NCI-H2029 treated with DMSO at 0.1 percent for 48 hours (cell line): ENCODE results near the gene RGS7.
"Not testable (repeated sequence)": the region's sequence is repeated elsewhere in the genome, so short reads cannot be mapped to it uniquely, and the experiment has no call there.

Source experiments
- DNase-seq: peaks from one replicate; lab custom pipeline; 2025; lab: John Stamatoyannopoulos, UW

RGS7 gene

DNA sequence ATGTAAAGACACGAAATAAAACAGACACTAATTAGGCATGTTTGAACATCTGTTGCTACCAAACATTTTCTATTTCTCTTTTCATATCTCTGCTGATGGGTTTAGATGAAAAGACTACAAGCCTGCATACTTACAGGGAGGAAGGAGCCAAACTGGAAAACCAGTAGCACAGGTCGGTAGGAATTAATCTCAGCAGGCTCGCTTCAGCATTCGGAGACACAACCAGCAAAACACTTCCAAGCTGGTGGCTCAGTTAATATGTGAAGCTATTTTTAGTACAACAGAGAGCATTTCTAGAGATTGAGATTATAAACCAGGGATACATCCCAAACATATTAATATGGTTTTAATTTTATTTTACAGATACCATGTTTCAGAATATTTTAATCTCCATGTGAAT is 444.2 kb downstream of the RGS7 start:
- no peak for DNase-seq

DNA sequence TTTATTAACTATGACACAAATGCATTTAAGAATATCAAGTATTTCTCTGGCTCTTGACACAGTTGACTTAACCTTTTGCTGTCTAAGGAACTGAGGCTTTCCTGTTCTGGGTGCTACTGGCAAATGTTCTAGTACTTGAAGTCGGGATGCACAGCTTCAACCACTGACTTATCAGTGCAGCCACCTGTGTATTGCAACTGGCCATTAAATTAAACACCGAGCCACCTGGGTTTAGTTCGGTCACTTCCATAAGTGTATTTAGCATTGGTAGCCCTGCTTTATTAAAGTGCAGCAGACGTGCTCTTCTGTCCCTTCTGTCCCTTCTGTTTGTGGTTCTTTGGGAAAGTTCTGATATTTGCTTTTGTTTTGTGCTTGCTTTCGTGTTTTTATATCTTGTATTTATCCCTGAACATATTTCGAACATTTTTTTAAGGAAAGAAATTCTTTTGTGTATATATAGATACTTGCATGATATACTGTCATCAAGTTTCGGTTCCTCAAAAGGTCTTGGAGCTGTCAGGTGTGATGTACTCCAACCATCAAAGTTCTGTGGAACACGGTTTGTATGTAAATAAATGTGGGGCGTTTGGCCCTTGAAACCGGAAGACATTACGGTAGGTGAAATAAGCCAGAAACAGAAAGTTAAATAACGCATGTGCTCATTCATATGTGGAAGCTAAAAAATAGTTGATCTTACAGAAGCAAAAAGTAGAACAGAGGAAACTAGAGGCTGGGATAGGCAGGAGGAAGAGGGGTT is 447.1 kb downstream of the RGS7 start:
- DNase-seq, result no peak

DNA sequence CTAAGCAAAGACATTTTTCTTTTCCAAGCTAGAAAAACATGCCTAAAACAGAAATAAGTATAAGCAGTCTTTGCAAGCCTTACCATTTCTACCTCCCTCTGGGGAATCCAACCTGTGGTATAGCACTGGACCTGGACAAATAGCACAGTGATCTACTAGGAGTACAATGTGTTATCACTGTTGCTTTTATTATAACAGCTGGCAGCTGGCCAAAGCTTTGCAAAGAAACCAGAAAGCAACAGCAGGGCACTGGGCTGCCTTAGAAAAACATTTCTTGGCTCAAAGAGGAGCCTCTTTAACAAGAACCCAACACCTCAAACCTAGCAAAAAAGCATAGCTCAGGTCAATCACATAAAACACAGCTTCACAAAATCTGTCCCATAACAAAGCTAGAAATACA is 450.5 kb downstream of the RGS7 start:
- no peak for DNase-seq

DNA sequence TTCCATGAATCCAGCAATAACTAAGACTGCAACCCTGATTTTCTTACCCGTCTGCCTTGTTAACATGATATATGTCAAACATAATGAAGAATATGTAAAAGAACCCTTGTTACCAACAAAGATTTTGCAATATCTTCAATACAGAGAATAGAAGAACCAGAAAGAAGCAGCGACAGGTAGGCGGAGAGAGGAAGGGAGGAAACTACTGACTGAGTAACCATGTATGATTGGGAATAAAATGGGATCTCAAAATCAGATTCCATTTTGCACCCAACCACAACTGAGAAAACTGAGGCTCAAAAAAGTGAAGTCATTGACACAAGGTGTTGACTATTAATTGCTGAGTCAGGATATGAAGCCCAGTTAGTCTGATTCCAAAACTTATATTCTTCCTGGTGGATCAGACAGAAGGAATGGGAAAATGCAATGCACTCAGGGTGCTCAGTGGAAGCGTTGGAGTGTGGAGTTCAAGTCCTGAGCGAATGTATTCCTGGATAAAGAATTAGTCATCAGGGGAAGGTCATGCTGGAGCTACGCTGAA is 451.7 kb downstream of the RGS7 start:
- no peak for DNase-seq

DNA sequence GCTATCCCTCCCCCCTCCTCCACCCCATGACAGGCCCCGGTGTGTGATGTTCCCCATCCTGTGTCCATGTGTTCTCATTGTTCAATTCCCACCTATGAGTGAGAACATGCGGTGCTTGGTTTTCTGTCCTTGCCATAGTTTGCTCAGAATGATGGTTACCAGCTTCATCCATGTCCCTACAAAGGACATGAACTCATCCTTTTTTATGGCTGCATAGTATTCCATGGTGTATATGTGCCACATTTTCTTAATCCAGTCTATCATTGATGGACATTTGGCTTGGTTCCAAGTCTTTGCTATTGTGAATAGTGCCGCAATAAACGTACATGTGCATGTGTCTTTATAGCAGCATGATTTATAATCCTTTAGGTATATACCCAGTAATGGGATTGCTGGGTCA is 461.6 kb downstream of the RGS7 start:
- not testable (repeated sequence) for DNase-seq

DNA sequence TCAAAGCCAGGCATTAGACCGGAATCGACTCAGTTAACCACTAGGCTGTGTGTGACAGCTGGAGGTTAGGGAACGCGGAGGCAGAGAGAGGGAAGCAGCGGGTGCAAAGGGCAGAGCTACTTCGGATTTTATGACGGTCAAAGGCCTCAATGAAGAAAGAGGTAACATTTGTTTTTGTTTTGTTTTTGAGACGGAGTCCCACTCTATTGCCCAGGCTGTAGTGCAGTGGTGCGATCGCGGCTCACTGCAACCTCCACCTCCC is 468.3 kb downstream of the RGS7 start:
- DNase-seq, result no peak

DNA sequence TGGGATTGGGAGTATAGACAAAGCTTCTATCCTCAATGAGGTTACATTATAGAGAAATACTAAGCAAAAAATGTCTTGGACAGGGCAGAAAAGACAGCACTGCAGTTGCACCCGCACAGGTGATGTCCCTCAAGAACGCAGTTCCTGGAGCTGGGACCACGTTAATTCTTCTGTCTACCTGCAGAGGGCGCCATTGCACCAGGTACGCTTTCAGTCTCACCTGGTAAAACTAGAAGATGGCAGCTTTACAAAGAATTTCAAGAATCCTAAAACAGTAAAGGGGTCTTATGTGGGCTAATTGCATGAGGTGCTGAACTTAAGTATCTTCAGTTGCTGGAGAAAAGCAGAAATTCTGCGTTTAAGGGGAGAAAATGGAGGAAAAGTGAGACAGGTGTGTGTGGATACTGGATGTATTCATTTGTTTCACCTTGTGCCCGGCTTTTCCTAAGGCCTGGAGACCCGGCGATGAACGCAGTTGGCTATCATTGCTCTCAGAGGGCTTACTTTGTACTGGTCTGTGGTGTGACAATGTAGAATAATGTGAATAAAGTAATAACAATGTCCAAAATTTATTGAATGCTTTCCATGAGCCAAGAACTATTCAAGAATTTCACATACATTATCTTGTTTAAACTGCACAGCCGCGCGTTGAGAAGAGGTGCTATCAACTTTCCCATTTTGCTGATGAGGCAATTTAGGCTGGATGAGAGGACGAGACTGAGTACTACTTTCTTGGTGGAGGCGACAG is 468.8 kb downstream of the RGS7 start:
- DNase-seq, result peak; percentile 8

DNA sequence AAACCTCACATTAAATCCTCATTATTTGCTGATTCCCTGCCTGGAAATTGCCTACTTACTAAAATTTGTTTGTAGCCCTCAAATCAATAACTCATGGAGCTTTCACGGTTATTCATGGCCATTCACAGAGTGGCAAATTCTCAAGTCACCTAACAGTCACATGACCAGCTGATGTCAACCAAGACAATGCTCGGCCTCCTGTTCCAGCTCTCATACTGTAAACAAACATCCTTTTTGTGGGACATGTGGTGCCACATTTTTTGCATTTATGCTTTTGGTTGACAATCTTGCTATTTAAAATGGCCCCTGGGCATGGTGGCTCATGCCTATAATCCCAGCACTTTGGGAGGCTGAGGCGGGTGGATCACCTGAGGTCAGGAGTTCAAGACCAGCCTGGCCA is 473.5 kb downstream of the RGS7 start:
- DNase-seq, result no peak

DNA sequence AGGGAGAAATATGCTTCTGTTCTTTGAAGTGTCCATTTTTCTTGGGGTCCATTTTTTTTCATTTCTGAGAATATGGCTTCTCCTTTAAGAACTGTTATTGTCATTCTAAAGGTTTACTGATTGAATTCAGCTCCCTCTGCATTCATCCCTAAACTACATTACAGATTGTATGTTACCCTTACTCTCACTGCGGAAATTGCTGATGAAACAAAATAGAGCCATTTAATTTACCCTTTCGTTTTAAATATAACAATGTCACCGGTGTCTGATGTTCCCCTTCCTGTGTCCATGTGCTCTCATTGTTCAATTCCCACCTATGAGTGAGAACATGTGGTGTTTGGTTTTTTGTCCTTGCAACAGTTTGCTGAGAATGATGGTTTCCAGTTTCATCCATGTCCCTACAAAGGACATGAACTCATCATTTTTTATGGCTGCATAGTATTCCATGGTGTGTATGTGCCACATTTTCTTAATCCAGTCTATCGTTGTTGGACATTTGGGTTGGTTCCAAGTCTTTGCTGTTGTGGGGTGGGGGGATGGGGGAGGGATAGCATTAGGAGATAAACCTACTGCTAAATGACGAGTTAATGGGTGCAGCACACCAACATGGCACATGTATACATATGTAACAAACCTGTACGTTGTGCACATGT is 474.2 kb downstream of the RGS7 start:
- DNase-seq, result not testable (repeated sequence)

DNA sequence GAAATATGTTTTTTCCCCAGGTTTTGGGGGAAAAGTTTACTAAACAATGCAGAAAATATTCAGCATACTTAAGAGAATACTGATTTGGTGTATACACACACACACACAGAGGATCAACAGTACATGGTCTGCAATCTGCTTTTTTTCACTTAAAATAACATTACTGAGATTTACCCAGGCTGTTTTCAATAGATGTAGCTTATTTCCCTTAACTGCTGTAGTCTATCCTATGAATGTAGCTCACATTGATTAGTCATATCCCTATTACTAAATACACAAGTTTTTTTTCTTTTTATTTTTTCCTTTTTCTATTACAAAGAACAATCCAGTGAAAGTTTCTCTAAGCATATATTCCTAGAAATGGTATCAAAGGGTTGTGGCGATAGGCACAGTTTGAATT is 478.4 kb downstream of the RGS7 start:
- DNase-seq, result no peak

DNA sequence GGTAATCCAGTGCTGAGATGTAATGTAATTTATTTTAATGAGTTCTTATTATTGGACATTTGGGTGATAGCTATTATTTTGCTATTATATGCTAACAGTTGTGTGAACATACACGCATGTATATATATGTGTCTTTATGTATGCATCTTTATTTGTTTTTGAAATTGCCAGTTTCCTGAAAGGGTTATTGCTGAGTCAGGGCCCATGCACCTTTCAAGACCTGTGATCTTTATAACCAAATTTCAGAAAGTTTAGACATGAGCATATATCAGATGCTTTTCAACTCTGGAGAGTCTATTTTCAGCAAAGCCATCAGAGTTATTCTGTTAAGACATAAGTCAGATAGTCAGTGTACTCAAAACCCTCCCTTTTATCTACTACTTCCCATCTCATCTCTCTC is 479.4 kb downstream of the RGS7 start:
- no peak for DNase-seq

DNA sequence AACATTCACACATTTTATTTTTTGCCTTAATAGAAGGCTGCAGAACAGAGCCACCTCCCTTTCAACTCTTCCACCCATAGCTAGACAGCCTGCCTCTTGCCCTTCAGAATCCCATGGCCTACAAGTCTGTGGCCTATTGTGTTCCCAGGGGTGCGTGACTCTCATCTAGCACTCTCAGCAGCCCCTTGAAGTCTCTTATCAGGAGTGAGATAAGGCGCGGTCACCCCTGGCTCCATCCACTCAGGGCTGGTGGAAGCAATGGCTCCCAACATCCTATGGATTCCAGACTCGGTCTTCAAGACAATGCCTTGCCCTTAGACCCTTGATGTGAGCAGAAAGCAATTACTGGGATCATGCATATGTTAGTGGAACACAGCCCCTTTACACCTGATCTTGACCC is 480.9 kb downstream of the RGS7 start:
- DNase-seq, result no peak

DNA sequence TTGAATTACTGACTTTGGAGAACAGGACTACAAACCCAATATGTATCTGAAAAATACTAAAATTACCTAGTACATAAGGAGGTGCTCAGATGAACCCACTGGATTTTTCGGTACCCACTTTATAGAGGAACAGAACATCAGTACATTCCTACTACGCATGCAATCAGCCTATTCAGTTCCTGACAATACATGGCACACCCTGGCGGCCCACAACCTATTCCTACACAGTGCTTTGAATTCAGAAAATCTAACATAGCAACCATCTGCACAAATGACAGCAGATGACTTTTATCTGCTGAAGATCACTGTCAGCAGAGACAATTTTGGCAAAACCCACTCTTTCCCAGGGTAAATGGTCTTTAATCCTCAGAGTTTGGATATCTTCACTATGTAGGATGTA is 487.9 kb downstream of the RGS7 start:
- DNase-seq, result no peak

DNA sequence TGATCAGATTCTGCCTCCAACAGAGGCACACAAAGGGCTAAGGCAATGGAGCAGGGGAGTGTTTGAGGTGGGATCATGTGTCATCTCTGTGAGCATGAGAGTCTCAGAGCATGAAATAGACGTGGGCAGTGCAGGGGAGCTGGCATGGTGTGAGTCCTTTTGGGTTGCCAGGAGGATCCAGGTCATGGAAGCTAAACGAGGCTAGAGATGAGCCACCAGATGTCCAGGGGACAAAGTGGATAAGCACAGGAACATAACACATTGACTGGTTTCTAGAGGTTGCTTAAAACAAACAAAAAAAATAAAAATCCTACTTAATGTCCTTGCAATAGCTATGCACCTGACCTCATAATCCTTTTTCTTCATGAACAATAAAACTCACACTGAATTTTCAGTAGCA is 490.3 kb downstream of the RGS7 start:
- DNase-seq, result no peak

DNA sequence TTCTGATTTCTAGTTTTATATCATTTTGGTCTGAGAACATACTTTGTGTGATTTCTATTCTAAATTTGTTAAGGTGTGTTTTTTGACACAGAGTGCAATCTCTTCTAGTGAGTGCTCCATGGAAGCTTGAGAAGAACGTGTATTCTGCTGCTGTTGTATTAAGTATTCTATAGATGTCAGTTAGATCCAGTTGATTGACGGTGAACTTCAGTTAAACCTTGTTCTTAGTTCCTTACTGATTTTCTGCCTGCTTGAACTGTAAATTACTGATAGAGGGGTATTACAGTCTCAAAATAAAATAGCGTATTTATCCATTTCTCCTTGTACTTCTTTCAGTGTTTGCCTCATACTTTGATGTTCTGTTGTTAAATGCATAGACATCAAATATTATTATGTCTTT is 497.0 kb downstream of the RGS7 start:
- no peak for DNase-seq

DNA sequence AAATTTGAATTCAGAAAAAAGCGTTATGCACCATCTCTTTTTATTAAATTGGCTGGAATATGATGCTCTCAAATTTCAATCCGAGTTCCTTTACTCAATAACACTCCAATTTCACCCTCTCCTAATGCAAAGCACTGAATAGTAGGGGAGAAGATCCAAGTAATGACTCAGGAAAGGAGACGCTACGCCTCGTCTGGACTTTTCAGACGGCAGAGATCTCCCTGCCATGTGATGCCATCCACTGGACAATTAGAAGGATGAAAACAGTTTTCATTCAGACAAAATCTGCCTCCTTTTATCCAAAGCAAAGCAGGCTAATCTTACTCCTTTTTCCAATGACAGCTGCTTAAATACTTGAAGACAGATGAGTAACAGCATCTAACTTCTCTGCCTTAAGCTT is 502.6 kb downstream of the RGS7 start:
- DNase-seq, result no peak

DNA sequence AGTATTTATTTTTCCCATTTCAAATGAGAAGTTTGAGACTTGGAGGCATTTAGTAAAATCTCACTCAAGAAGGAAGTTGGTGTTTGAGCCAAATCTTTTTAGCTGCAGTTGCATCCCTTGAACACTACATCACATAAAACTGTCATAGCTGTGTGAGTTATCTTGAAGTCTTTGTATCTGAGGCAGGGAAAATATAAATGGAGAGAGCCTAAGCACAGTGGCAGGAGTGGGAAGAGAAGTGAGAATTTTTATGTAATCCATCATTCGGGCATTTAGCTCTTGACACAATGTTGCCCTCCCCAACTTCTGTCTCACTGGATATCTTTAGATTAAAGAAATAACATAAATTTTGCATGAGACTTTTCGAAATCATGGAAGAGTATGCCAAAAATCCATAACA is 509.7 kb downstream of the RGS7 start:
- DNase-seq, result no peak

DNA sequence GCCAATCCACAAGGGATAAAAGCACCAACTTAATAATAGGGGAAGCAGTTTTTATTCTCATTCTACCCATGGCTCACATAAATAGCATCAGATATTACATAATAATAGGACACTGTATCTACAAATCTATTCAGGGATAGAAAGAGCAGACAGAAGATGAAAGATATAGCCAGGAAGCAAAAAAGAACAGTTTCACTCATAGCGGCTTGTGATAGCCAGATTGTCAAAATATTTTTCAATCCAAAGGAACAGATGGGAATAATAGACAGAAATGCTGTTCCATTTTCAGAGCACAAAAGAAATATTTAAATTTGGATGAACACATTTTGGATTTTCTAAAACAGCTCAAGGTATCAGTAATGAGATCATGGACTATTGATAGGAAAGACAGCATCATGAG is 512.5 kb downstream of the RGS7 start:
- no peak for DNase-seq

DNA sequence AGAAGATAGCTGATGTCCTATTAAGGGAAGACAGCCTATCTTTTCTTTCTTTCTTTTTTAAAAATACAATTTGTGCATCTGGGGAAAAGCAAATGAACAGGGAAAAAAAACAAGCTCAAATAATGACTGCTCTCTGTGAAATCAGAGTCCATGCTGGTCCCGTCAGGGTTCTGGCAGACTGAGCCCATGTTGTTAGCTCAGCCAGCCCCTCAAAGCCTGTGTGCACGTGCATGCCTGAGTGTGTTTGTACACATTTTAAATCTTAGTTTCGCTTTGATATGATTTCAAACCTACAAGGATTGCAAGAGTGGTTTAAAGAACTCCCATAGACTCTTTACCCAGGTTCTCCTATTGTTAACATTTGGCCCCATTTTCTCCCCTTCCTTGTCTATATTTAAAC is 513.2 kb downstream of the RGS7 start:
- no peak for DNase-seq

DNA sequence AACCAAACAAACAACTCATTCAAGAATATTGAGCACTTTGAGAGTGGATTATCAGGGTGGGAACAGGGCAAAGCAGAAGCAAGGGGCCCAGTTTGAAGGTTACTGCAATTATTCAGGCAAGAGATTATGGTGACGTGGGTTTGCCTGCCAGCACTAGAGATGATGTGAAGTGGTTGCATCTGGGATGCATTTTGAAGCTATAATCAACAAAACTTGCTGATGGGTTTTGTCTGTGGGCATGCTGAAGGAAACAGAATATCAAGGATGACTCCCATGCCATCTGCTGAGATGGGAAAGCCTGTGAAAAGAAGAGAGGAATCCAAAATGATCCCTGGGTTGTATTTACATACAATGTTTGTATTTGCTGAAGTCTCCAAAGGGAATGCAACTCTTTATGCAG is 520.7 kb downstream of the RGS7 start:
- no peak for DNase-seq

DNA sequence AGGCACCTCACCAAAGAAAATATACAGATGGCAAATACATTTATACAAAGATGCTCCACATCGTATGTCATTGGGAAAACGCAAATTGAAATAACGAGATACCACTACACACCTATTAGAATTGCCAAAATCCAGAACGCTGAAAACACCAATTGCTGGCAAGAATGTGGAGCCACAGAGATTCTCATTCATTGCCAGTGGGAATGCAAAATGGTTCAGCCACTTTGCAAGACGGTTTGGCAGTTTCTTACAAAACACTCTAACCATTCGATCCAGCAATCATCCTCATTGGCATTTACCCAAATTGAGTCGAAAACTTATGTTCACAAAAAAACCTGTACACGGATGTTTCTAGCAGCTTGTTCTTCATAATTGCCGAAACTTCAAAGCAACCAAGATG is 521.7 kb downstream of the RGS7 start:
- no peak for DNase-seq

DNA sequence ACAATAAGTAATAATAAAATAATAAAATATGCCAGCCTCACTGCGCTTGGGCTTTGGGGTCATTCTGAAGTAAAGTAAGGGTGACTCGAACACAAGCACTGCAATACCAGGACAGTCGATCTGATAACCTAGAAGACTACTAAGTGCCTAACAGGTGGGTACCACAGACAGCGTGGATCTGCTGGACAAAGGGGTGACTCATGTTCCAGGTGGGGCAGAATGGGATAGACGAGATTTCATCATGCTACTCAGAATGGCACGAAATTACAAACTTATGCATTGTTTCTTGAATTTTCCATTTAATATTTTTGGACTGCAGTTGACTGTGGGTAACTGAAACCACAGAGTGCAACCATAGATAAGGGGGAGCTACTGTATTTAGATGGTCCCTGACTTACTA is 523.9 kb downstream of the RGS7 start:
- DNase-seq, result no peak

DNA sequence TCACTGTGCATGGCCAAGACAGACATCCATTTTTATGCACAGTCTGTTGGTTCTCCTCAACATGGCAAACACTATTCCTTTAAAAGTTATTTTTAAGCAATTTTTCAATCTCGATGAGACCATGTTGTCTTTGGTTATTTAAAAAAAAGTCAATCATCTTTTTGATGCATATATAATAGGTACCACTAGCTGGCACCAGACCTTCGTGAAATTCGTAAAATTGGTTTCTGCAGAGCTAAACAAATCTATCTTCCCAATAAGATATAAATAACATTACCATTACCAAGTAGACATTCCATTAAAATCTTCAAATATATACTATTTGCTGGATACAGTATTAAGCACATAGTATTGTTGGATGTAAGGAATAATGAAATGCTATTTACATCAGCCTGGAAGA is 525.1 kb downstream of the RGS7 start:
- DNase-seq, result no peak
